Naive B cell (primary cell): ENCODE measurements around the gene IL17B. TPM values are rescaled to one million over a fixed set of nuclear protein-coding genes. Genes with fewer than 3 reads are reported as not detected.
A peak's percentile ranks its signal among the peaks of the same experiment; 100 is the strongest.

Experiments
- ATAC-seq, 2 donors: fragments of 150-1000 bp; cut with Tn5 transposase; 2 replicates each; pipeline ENCODE4 v1.10.0; 2021; ENCODE audit warnings: low read depth in 2 of 2, mild to moderate bottlenecking in 2 of 2, moderate library complexity in 2 of 2
- DNase-seq: peaks from one replicate; pipeline ENCODE4 v3.0.0; 2022
- H3K27ac Mint-ChIP-seq, 6 donors: one replicate each; pipeline ENCODE4 v1.8.0; 2020 to 2022; ENCODE audit warnings: mild to moderate bottlenecking in 6 of 6, mixed read lengths in 6 of 6, moderate library complexity in 5 of 6, inconsistent platforms in 2 of 6
- H3K27me3 Mint-ChIP-seq, 3 donors: one replicate each; pipeline ENCODE4 v1.8.0; 2021 to 2022; ENCODE audit warnings: mixed read lengths in 3 of 3, mild to moderate bottlenecking in 1 of 3
- H3K36me3 Mint-ChIP-seq, 2 donors: one replicate each; pipeline ENCODE4 v1.8.0; 2020 to 2022; ENCODE audit warnings: mixed read lengths in 2 of 2, inconsistent platforms in 1 of 2, mild to moderate bottlenecking in 1 of 2
- H3K4me1 Mint-ChIP-seq, 3 donors: one replicate each; pipeline ENCODE4 v1.8.0; 2020 to 2022; ENCODE audit warnings: mixed read lengths in 3 of 3, inconsistent platforms in 1 of 3, mild to moderate bottlenecking in 1 of 3, moderate library complexity in 1 of 3
- H3K4me3 Mint-ChIP-seq, 8 donors: one replicate each; pipeline ENCODE4 v1.8.0; 2020 to 2022; ENCODE audit warnings: mild to moderate bottlenecking in 8 of 8, mixed read lengths in 8 of 8, moderate library complexity in 8 of 8, inconsistent platforms in 2 of 8
- H3K9me3 Mint-ChIP-seq, 7 donors: one replicate each; pipeline ENCODE4 v1.8.0; 2020 to 2022; ENCODE audit warnings: mixed read lengths in 7 of 7, mild to moderate bottlenecking in 5 of 7, inconsistent platforms in 2 of 7, moderate library complexity in 1 of 7
- polyA plus RNA-seq, 6 donors: library from polyadenylated mRNA; unstranded; fragments of 300-500 nt; fragmentation: Illumina TruSeq; gene quantifications; one replicate each; pipeline ENCODE4 v1.2.3, GENCODE V29; 2021; ENCODE audit warnings: low read depth in 6 of 6

Gene IL17B
- polyA plus RNA-seq, 6 donors from 2014 or later, result not detected

DNA sequence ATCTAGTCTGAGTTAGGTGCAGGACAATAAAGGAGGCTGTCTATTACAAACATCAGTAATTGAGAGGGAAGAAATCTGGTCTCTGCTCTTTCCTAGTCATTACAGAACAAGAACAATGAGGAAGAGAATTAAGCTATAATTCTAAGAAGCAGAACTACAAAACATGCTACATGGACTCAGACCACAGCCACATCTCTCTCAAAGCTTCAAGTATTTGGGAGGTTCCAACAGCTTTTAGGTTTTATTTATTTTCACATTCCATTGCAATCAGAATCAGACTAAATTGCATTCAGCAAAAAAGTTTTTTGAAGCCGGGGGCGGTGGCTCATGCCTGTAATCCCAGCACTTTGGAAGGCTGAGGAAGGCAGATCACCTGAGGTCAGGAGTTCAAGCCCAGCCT, 34.9 kb downstream of the IL17B start:
- H3K9me3 Mint-ChIP-seq, result peaks cover 0 to 6% (median 0%) of the 10 kb centered on the region in 7 donors
- ATAC-seq, result no peak
- peak overlapping the region in 5 of 8 donors; percentile 9 to 88 (median 42) for H3K4me3 Mint-ChIP-seq
- no peaks in the 10 kb centered on the region for H3K27me3 Mint-ChIP-seq
- no peak for DNase-seq
- peaks cover 19 to 23% (median 22%) of the 10 kb centered on the region in 3 donors for H3K4me1 Mint-ChIP-seq
- peak overlapping the region in 3 of 6 donors; percentile 43 to 82 (median 75) for H3K27ac Mint-ChIP-seq
- peaks cover 0 to 10% of the 10 kb centered on the region in 2 donors for H3K36me3 Mint-ChIP-seq

GRCh38 chr5:149341876-149342275, 37.2 kb downstream of the IL17B start:
- Mint-ChIP-seq H3K36me3 (peaks cover 0 to 4% of the 10 kb centered on the region in 2 donors), H3K27ac (no peak overlapping the region)

GRCh38 chr5:149340920-149341319, 38.2 kb downstream of the IL17B start:
- H3K36me3 Mint-ChIP-seq, result peaks cover 0 to 4% of the 10 kb centered on the region in 2 donors
- H3K9me3 Mint-ChIP-seq, result peaks cover 0 to 6% (median 0%) of the 10 kb centered on the region in 7 donors
- no peak overlapping the region for H3K4me3 Mint-ChIP-seq
- no peak overlapping the region for H3K27ac Mint-ChIP-seq
- no peak for DNase-seq
- ATAC-seq, result no peak
- H3K4me1 Mint-ChIP-seq, result peaks cover 9 to 15% (median 14%) of the 10 kb centered on the region in 3 donors
- H3K27me3 Mint-ChIP-seq, result peaks cover 5 to 12% (median 7%) of the 10 kb centered on the region in 3 donors

More at GRCh38 chr5:149341876-149342275, 37.2 kb downstream of the IL17B start:
- Mint-ChIP-seq H3K4me3 (no peak overlapping the region), H3K27me3 (peaks cover 5 to 12% (median 7%) of the 10 kb centered on the region in 3 donors), H3K4me1 (peaks cover 13 to 20% (median 19%) of the 10 kb centered on the region in 3 donors), H3K9me3 (peaks cover 0 to 6% (median 0%) of the 10 kb centered on the region in 7 donors)
- ATAC-seq (no peak), DNase-seq (no peak)

GRCh38 chr5:149338364-149338763, 40.7 kb downstream of the IL17B start:
- Mint-ChIP-seq H3K27me3 (peaks cover 12 to 18% (median 17%) of the 10 kb centered on the region in 3 donors), H3K4me1 (no peaks in the 10 kb centered on the region), H3K9me3 (peaks cover 0 to 2% (median 0%) of the 10 kb centered on the region in 7 donors), H3K4me3 (no peak overlapping the region), H3K36me3 (peaks cover 0 to 4% of the 10 kb centered on the region in 2 donors), H3K27ac (no peak overlapping the region)
- ATAC-seq, result no peak
- no peak for DNase-seq

- ATAC-seq, result no peak
- H3K9me3 Mint-ChIP-seq, result no peaks in the 10 kb centered on the region
- H3K36me3 Mint-ChIP-seq, result peaks cover 0 to 4% of the 10 kb centered on the region in 2 donors
- H3K4me1 Mint-ChIP-seq, result no peaks in the 10 kb centered on the region
- no peak overlapping the region for H3K27ac Mint-ChIP-seq
- H3K4me3 Mint-ChIP-seq, result no peak overlapping the region
- H3K27me3 Mint-ChIP-seq, result peaks cover 12 to 21% (median 18%) of the 10 kb centered on the region in 3 donors
- no peak for DNase-seq
Observed at GRCh38 chr5:149337736-149338135, 41.4 kb downstream of the IL17B start.

DNA sequence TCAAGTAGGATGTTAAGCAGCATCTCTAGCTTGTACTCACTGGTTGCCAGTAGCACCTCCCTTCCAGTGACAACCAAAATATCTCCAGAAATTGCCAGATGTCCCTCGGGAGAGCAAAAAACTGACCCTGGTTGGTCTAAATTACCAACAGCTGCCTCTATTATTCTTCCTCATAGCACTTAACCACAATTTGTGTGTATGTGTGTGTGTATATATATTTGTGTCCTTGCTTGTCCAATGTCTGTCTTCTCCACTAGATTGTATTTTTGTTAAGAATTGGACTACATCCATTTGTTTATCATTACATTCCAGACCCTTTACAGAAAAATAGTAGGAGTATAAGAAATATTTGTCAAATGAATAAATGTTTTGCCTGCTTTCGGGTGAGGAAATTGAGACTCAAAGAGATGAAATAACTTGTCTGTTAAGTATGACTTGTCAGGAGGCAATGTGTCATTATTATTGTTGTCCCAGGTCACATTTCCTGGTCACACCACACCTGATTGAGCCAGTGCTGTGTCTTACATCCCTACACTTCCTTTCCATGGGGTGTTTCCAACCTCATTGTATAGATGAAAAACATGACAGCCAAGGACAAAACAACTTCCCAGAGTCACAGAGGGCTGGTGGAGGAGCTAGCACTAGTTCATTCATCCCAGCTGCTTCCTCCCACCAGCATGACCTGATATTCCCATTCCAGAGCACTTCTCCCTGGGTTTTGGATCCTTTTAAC, 45.2 kb downstream of the IL17B start:
- no peak for DNase-seq
- peak overlapping the region in 3 of 6 donors; percentile 32 to 50 (median 47) for H3K27ac Mint-ChIP-seq
- H3K36me3 Mint-ChIP-seq, result peaks cover 0 to 4% of the 10 kb centered on the region in 2 donors
- no peak overlapping the region for H3K4me3 Mint-ChIP-seq
- peaks cover 12 to 20% (median 18%) of the 10 kb centered on the region in 3 donors for H3K27me3 Mint-ChIP-seq
- ATAC-seq, result no peak
- H3K9me3 Mint-ChIP-seq, result no peaks in the 10 kb centered on the region
- H3K4me1 Mint-ChIP-seq, result no peaks in the 10 kb centered on the region

- Mint-ChIP-seq H3K9me3 (peaks cover 0 to 8% (median 2%) of the 10 kb centered on the region in 7 donors), H3K4me3 (no peak overlapping the region), H3K27ac (no peak overlapping the region), H3K27me3 (peaks cover 0 to 2% (median 0%) of the 10 kb centered on the region in 3 donors), H3K4me1 (no peaks in the 10 kb centered on the region), H3K36me3 (no peaks in the 10 kb centered on the region)
- ATAC-seq, result no peak
- DNase-seq, result no peak
Observed at GRCh38 chr5:149328177-149328576, 50.9 kb downstream of the IL17B start.

DNA sequence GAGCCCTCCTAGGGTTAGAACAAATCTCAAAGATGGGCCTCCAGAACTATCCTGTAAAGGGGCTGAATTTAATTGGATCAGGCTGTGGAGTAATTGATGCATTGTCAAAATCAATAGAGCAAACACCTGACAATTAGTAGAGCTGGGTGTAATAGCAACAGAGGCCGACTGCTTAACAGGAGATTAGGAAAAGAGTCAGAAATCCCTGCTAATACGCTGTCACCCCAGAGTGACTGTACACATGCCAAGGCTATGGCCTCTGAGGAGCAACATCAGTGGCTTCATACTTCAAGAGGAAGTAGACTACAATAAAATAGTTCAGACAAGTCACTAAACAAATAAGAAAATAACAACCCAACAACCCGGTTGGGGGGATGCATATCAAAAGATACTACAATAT, 52.5 kb downstream of the IL17B start:
- no peaks in the 10 kb centered on the region for H3K4me1 Mint-ChIP-seq
- no peaks in the 10 kb centered on the region for H3K27me3 Mint-ChIP-seq
- DNase-seq (no peak), ATAC-seq (no peak)
- no peaks in the 10 kb centered on the region for H3K36me3 Mint-ChIP-seq
- peaks cover 0 to 8% (median 2%) of the 10 kb centered on the region in 7 donors for H3K9me3 Mint-ChIP-seq
- peak overlapping the region in 1 of 6 donors; percentile 1 for H3K27ac Mint-ChIP-seq
- H3K4me3 Mint-ChIP-seq, result no peak overlapping the region

DNA sequence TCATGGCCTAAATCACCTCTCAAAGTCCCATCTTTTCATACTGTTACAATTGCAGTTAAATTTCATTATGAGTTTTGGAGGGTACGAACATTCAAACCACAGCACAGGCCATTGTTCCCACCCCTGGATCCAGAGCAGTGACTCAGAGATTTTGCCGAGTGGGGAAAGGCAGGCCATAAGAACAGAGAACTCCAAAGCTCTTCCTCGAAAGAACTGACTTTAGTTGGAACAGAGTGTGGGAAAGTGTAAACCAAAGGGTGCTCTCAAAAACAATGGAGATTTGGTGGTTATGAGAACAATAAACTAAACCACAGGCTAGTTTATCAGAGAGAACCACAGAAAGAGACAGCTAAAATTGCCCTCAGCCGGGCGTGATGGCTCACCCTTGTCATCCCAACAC, 53.2 kb downstream of the IL17B start:
- H3K27ac Mint-ChIP-seq, result no peak overlapping the region
- no peak for ATAC-seq
- H3K4me1 Mint-ChIP-seq, result no peaks in the 10 kb centered on the region
- H3K27me3 Mint-ChIP-seq, result no peaks in the 10 kb centered on the region
- H3K4me3 Mint-ChIP-seq, result no peak overlapping the region
- DNase-seq, result no peak
- no peaks in the 10 kb centered on the region for H3K36me3 Mint-ChIP-seq
- H3K9me3 Mint-ChIP-seq, result peaks cover 0 to 8% (median 2%) of the 10 kb centered on the region in 7 donors

GRCh38 chr5:149325166-149325735, 53.8 kb downstream of the IL17B start:
- ATAC-seq (no peak), DNase-seq (no peak)
- Mint-ChIP-seq H3K9me3 (peaks cover 0 to 8% (median 2%) of the 10 kb centered on the region in 7 donors), H3K27me3 (no peaks in the 10 kb centered on the region), H3K4me1 (no peaks in the 10 kb centered on the region), H3K36me3 (no peaks in the 10 kb centered on the region), H3K27ac (no peak overlapping the region), H3K4me3 (no peak overlapping the region)

DNA sequence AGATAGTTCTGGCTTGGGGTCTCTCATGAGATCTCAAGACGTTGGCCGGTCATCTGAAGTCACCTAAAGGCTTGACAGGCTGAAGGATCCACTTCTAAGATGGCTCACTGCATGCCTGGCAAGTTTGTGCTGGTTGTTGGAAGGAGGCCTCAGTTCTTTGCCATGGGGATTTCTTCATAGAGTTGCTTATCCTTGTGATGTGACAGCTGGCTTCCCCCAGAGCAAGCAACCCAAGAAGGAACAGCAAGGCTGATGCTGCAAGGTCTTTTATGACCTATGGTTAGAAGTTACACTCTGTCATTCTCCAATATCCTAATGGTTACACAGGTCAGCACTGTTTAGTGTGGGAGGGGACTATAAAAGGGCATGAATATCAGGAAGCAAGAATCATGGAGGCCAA, 54.5 kb downstream of the IL17B start:
- ATAC-seq, result no peak
- H3K4me1 Mint-ChIP-seq, result no peaks in the 10 kb centered on the region
- H3K4me3 Mint-ChIP-seq, result no peak overlapping the region
- no peaks in the 10 kb centered on the region for H3K36me3 Mint-ChIP-seq
- H3K27ac Mint-ChIP-seq, result no peak overlapping the region
- H3K27me3 Mint-ChIP-seq, result no peaks in the 10 kb centered on the region
- H3K9me3 Mint-ChIP-seq, result peaks cover 0 to 8% (median 2%) of the 10 kb centered on the region in 7 donors
- no peak for DNase-seq
